ENCODE results near the gene RNF180. TPM values are rescaled to one million over a fixed set of nuclear protein-coding genes. Genes with fewer than 3 reads are reported as not detected.

Gene RNF180
- total RNA-seq, 1 donor from 2014 or later = 14.0 TPM

DNA sequence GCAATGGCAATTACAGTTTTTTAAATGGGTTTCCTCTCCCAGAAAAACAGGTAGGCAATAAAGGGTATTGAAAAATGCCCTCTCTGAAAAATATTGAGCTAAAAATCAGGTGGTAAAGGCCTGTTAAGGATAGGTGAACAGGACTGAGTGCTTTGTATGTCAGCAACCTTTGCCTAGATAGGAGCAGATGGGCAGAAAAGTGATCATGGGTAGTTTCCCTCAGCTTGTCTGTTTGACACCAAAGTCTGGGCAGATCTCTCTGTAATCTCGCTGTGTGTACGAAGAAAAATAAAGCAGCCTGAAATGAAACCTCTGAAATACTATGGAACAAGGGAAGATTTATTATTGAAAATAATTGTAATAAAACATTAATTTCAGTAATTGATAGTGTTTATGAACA is 15.8 kb downstream of the RNF180 start:
- no peak for ATAC-seq
- TF ChIP-seq, protein P1, sequence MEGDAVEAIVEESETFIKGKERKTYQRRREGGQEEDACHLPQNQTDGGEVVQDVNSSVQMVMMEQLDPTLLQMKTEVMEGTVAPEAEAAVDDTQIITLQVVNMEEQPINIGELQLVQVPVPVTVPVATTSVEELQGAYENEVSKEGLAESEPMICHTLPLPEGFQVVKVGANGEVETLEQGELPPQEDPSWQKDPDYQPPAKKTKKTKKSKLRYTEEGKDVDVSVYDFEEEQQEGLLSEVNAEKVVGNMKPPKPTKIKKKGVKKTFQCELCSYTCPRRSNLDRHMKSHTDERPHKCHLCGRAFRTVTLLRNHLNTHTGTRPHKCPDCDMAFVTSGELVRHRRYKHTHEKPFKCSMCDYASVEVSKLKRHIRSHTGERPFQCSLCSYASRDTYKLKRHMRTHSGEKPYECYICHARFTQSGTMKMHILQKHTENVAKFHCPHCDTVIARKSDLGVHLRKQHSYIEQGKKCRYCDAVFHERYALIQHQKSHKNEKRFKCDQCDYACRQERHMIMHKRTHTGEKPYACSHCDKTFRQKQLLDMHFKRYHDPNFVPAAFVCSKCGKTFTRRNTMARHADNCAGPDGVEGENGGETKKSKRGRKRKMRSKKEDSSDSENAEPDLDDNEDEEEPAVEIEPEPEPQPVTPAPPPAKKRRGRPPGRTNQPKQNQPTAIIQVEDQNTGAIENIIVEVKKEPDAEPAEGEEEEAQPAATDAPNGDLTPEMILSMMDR (IDR thresholded peaks at IDR 0.05) = no peak
- no peak overlapping the region for H3K27ac ChIP-seq

GRCh38 chr5:64183956-64184355 is 18.3 kb downstream of the RNF180 start:
- Histone ChIP-seq H3K4me1 (no peaks in the 10 kb centered on the region), H3K4me3 (no peak overlapping the region), H3K27me3 (no peaks in the 10 kb centered on the region), H3K27ac (no peak overlapping the region), H3K36me3 (no peaks in the 10 kb centered on the region), H3K9me3 (no peaks in the 10 kb centered on the region)
- TF ChIP-seq, protein P1 (IDR thresholded peaks at IDR 0.05) = no peak
- ATAC-seq (no peak), DNase-seq (no peak)
- intact Hi-C loops (cut with DNase I) = no loop called here

More for the DNA sequence above, 15.8 kb downstream of the RNF180 start:
- DNase-seq = no peak
- H3K4me3 ChIP-seq = no peak overlapping the region
- no peaks in the 10 kb centered on the region for H3K9me3 ChIP-seq
- no peaks in the 10 kb centered on the region for H3K36me3 ChIP-seq
- intact Hi-C loops (cut with DNase I) = no loop called here
- H3K27me3 ChIP-seq = no peaks in the 10 kb centered on the region
- H3K4me1 ChIP-seq = no peaks in the 10 kb centered on the region

DNA sequence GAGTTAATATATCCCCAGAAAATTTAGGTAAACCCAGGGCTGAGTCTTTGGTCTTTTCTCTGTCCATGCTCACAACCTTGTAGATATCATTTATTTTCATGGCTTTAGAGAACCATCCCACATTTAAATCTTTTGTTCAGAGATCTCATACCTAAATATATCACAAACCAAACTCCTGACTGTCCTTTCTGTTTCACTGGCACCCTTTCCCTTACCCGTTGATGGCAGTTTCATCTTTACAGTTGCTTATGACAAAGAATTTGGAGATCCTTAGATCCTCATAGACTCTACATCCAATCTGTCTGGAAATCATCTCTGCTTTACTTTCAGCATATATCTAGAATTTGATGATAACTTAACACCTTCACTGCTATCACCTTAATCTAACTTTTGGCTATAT is 19.2 kb downstream of the RNF180 start:
- intact Hi-C loops (cut with DNase I) = no loop called here
- Histone ChIP-seq H3K27me3 (no peaks in the 10 kb centered on the region), H3K36me3 (no peaks in the 10 kb centered on the region), H3K4me3 (no peak overlapping the region), H3K9me3 (no peaks in the 10 kb centered on the region), H3K4me1 (no peaks in the 10 kb centered on the region), H3K27ac (no peak overlapping the region)
- no peak for ATAC-seq
- DNase-seq = no peak
- TF ChIP-seq, protein P1 (IDR thresholded peaks at IDR 0.05) = no peak

DNA sequence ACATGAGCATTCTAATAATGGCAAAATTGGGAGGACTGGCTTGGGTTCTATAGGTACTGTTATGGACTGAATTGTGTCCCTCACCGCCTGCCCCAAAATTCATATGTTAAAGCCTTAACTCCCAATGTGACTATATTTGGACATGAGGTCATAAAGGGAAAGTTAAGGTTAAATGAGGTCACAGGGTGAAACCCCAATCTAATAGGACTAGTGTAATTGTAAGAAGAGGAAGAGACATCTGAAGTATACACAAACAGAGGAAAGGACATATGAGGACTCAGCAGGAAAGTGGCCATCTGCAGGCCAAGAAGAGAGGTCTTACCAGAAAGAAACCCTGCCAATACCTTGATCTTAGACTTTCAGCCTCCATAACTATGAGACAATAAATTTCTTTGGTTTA is 23.1 kb downstream of the RNF180 start:
- no peaks in the 10 kb centered on the region for H3K36me3 ChIP-seq
- H3K27me3 ChIP-seq = no peaks in the 10 kb centered on the region
- H3K27ac ChIP-seq = no peak overlapping the region
- no peaks in the 10 kb centered on the region for H3K4me1 ChIP-seq
- no peak overlapping the region for H3K4me3 ChIP-seq
- ATAC-seq = no peak
- TF ChIP-seq, protein P1 (IDR thresholded peaks at IDR 0.05) = no peak
- intact Hi-C loops (cut with DNase I) = no loop called here
- H3K9me3 ChIP-seq = no peaks in the 10 kb centered on the region
- DNase-seq = no peak

GRCh38 chr5:64190562-64191306 is 25.1 kb downstream of the RNF180 start:
- no peaks in the 10 kb centered on the region for H3K9me3 ChIP-seq
- H3K4me1 ChIP-seq = no peaks in the 10 kb centered on the region
- intact Hi-C loops (cut with DNase I) = no loop called here
- no peaks in the 10 kb centered on the region for H3K27me3 ChIP-seq
- H3K36me3 ChIP-seq = no peaks in the 10 kb centered on the region
- DNase-seq (no peak), ATAC-seq (no peak)
- TF ChIP-seq, protein P1 (IDR thresholded peaks at IDR 0.05) = no peak
- no peak overlapping the region for H3K27ac ChIP-seq
- H3K4me3 ChIP-seq = no peak overlapping the region
